ENCODE measurements around the gene EXOG. TPM values are rescaled to one million over a fixed set of nuclear protein-coding genes. Genes with fewer than 3 reads are reported as not detected.

The EXOG gene
- total RNA-seq, 1 experiment from 2014 or later, result 16.2 TPM

DNA sequence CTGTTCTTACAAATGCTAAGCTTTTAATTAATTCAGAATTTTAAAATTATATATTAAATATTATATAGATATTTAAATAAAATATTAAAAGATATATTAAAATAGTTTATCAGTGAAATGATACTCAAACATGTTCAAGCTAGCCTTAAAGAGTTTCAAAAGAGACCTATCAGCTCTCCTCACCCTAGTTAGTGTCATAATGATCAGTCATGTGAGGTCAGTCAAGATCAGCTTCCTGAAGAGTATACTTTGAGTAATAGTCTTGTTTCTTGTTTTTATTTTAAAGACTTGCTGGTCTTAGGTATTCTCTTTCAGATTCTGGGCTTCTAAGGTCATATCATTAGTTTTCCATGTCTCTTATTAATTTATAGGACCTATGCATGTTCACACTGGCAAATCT lies 14.5 kb downstream of the EXOG start:
- H3K36me3 Mint-ChIP-seq (ENCODE audit: insufficient read depth, unreplicated experiment), result peaks cover 13% of the 10 kb centered on the region
- no peak overlapping the region for H3K27ac Mint-ChIP-seq (ENCODE audit: unreplicated experiment)
- Histone ChIP-seq H3K4me3 (ENCODE audit: low read depth, low read length) (no peak overlapping the region), H3K27me3 (replicated peaks; ENCODE audit: control insufficient read depth, insufficient read depth, low read length) (no peaks in the 10 kb centered on the region), H3K4me1 (no peaks in the 10 kb centered on the region), H3K9me3 (no peaks in the 10 kb centered on the region), H3K36me3 (ENCODE audit: control insufficient read depth, insufficient read depth, low read length) (no peaks in the 10 kb centered on the region)
- DNase-seq, result no peak
- BruUV-seq (replicated peaks), result no TSS peak
- no peaks in the 10 kb centered on the region for H3K27me3 Mint-ChIP-seq (ENCODE audit: insufficient read depth, unreplicated experiment)
- intact Hi-C loops (cut with micrococcal nuclease; ENCODE audit: unreplicated experiment), result no loop called here
- H3K4me3 Mint-ChIP-seq (ENCODE audit: unreplicated experiment), result no peak overlapping the region
- no peaks in the 10 kb centered on the region for H3K4me1 Mint-ChIP-seq (ENCODE audit: low read depth, unreplicated experiment)
- no peaks in the 10 kb centered on the region for H3K9me3 Mint-ChIP-seq (ENCODE audit: unreplicated experiment)
- TF ChIP-seq, protein P1, sequence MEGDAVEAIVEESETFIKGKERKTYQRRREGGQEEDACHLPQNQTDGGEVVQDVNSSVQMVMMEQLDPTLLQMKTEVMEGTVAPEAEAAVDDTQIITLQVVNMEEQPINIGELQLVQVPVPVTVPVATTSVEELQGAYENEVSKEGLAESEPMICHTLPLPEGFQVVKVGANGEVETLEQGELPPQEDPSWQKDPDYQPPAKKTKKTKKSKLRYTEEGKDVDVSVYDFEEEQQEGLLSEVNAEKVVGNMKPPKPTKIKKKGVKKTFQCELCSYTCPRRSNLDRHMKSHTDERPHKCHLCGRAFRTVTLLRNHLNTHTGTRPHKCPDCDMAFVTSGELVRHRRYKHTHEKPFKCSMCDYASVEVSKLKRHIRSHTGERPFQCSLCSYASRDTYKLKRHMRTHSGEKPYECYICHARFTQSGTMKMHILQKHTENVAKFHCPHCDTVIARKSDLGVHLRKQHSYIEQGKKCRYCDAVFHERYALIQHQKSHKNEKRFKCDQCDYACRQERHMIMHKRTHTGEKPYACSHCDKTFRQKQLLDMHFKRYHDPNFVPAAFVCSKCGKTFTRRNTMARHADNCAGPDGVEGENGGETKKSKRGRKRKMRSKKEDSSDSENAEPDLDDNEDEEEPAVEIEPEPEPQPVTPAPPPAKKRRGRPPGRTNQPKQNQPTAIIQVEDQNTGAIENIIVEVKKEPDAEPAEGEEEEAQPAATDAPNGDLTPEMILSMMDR (IDR thresholded peaks at IDR 0.05; ENCODE audit: insufficient read depth in 1 of 2, low read depth in 1 of 2, low read length in 1 of 2, severe bottlenecking in 1 of 2, unreplicated experiment in 1 of 2), result no peak
- CTCF ChIA-PET, result no interaction called here
- POLR2A ChIA-PET, result no interaction called here

DNA sequence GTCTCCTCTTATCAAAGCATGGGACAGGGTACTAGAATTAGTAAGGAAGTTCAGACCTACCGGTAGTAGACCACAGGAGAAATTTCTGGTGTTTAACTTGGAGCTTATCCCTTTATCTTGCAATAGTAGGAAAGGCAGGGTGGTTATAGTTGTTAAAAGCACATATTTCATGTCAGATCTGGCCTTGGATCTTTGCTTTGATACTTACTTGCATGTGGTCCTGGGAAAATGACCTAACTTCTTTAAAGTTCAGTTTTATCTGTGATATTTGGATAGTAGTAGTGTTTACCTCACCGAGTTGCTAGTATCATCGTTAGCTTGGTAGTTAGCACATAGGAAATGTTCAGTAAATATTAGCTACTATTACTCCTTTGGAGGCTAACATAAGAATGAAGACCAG lies 15.4 kb downstream of the EXOG start:
- ChIA-PET POLR2A (no interaction called here), CTCF (no interaction called here)
- intact Hi-C loops (cut with micrococcal nuclease; ENCODE audit: unreplicated experiment), result no loop called here
- Mint-ChIP-seq H3K4me3 (ENCODE audit: unreplicated experiment) (no peak overlapping the region), H3K27me3 (ENCODE audit: insufficient read depth, unreplicated experiment) (no peaks in the 10 kb centered on the region), H3K27ac (ENCODE audit: unreplicated experiment) (no peak overlapping the region), H3K9me3 (ENCODE audit: unreplicated experiment) (no peaks in the 10 kb centered on the region), H3K36me3 (ENCODE audit: insufficient read depth, unreplicated experiment) (peaks cover 13% of the 10 kb centered on the region), H3K4me1 (ENCODE audit: low read depth, unreplicated experiment) (no peaks in the 10 kb centered on the region)
- no TSS peak for BruUV-seq (replicated peaks)
- DNase-seq, result no peak
- Histone ChIP-seq H3K4me3 (ENCODE audit: low read depth, low read length) (no peak overlapping the region), H3K9me3 (no peaks in the 10 kb centered on the region), H3K27me3 (replicated peaks; ENCODE audit: control insufficient read depth, insufficient read depth, low read length) (no peaks in the 10 kb centered on the region), H3K4me1 (no peaks in the 10 kb centered on the region), H3K36me3 (ENCODE audit: control insufficient read depth, insufficient read depth, low read length) (no peaks in the 10 kb centered on the region)
- TF ChIP-seq, protein P1 (IDR thresholded peaks at IDR 0.05; ENCODE audit: insufficient read depth in 1 of 2, low read depth in 1 of 2, low read length in 1 of 2, severe bottlenecking in 1 of 2, unreplicated experiment in 1 of 2), result no peak

DNA sequence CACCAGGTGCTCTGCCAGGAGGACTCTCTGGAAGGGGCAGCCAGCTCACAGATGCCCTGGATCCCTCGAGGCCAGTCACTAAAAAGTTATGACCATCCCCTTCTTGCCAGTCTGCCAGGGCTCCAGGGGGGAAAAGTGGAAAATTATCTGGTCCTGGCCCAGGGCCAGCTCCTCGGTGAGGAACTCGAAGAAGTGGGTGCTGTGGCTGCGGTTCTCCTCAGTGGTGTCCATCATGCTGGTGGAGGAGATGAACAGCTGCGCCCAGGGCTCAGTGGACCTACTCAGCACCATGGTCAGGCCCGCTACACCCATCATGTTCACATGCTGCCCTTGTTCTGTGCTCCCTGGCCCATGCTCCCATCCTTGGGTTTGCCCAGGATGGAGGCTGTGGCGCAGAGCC lies 19.2 kb downstream of the EXOG start:
- intact Hi-C loops (cut with micrococcal nuclease; ENCODE audit: unreplicated experiment), result no loop called here
- H3K36me3 ChIP-seq (ENCODE audit: control insufficient read depth, insufficient read depth, low read length), result no peaks in the 10 kb centered on the region

More for the DNA sequence above, 19.2 kb downstream of the EXOG start:
- Histone ChIP-seq H3K4me1 (no peaks in the 10 kb centered on the region), H3K9me3 (no peaks in the 10 kb centered on the region), H3K4me3 (ENCODE audit: low read depth, low read length) (no peak overlapping the region), H3K27me3 (replicated peaks; ENCODE audit: control insufficient read depth, insufficient read depth, low read length) (no peaks in the 10 kb centered on the region)
- DNase-seq, result no peak
- no TSS peak for BruUV-seq (replicated peaks)
- no peaks in the 10 kb centered on the region for H3K36me3 Mint-ChIP-seq (ENCODE audit: insufficient read depth, unreplicated experiment)
- POLR2A ChIA-PET, result no interaction called here
- H3K4me1 Mint-ChIP-seq (ENCODE audit: low read depth, unreplicated experiment), result no peaks in the 10 kb centered on the region
- CTCF ChIA-PET, result no interaction called here
- no peaks in the 10 kb centered on the region for H3K27me3 Mint-ChIP-seq (ENCODE audit: insufficient read depth, unreplicated experiment)
- TF ChIP-seq, protein P1 (IDR thresholded peaks at IDR 0.05; ENCODE audit: insufficient read depth in 1 of 2, low read depth in 1 of 2, low read length in 1 of 2, severe bottlenecking in 1 of 2, unreplicated experiment in 1 of 2), result no peak
- H3K27ac Mint-ChIP-seq (ENCODE audit: unreplicated experiment), result no peak overlapping the region
- H3K4me3 Mint-ChIP-seq (ENCODE audit: unreplicated experiment), result no peak overlapping the region
- no peaks in the 10 kb centered on the region for H3K9me3 Mint-ChIP-seq (ENCODE audit: unreplicated experiment)
